RWPE1 (cell line): ENCODE data around the gene KBTBD6.
"Not testable (repeated sequence)": the region's sequence is repeated elsewhere in the genome, so short reads cannot be mapped to it uniquely, and the experiment has no call there.

Experiments
- CTCF ChIA-PET: fragments of 350-600 bp; sonication (Branson Sonifier 250); formaldehyde crosslinking; extraction: SDS; loops from one replicate; lab custom pipeline; 2021; lab: Yijun Ruan, JAX
- POLR2A ChIA-PET: fragments of 400-600 bp; formaldehyde crosslinking; extraction: SDS; loops from one replicate; lab custom pipeline; 2020; ENCODE audit warnings: antibody characterized with exemption; ENCODE audit not compliant: low non-redundant PET; lab: Yijun Ruan, JAX
- DNase-seq: peaks from one replicate; pipeline ENCODE4 v3.0.0; 2012; ENCODE audit warnings: low spot score
- H3K27ac ChIP-seq: fragments of 450-650 bp; 2 replicates; pipeline ENCODE4 v1.5.1; 2017
- TF ChIP-seq, protein P1 (sequence below): fragments of 450-650 bp; conservative IDR thresholded peaks from 2 replicates; pipeline ENCODE4 v1.5.1; 2017; ENCODE audit warnings: low read depth, mild to moderate bottlenecking

Gene KBTBD6

GRCh38 chr13:41132512-41133152 is at the start of gene KBTBD6:
TSS of gene KBTBD6 (minus strand) at chr13:41132802. CDS start at chr13:41132511, 291 bp downstream.
- ChIA-PET POLR2A (no interaction called here), CTCF (no interaction called here)
- DNase-seq = peak; percentile 86
- H3K27ac ChIP-seq = peak within 1 kb of the TSS; percentile 86
- TF ChIP-seq, protein P1, sequence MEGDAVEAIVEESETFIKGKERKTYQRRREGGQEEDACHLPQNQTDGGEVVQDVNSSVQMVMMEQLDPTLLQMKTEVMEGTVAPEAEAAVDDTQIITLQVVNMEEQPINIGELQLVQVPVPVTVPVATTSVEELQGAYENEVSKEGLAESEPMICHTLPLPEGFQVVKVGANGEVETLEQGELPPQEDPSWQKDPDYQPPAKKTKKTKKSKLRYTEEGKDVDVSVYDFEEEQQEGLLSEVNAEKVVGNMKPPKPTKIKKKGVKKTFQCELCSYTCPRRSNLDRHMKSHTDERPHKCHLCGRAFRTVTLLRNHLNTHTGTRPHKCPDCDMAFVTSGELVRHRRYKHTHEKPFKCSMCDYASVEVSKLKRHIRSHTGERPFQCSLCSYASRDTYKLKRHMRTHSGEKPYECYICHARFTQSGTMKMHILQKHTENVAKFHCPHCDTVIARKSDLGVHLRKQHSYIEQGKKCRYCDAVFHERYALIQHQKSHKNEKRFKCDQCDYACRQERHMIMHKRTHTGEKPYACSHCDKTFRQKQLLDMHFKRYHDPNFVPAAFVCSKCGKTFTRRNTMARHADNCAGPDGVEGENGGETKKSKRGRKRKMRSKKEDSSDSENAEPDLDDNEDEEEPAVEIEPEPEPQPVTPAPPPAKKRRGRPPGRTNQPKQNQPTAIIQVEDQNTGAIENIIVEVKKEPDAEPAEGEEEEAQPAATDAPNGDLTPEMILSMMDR = no peak

GRCh38 chr13:41182231-41182630 is 49.6 kb upstream of the KBTBD6 start:
- ChIA-PET POLR2A (no interaction called here), CTCF (interaction anchor here (0.6 kb wide), 1 partner anchor 43 kb away, joined by 6 read pairs; no protein-coding TSS in a partner anchor)
- no peak overlapping the region for H3K27ac ChIP-seq
- TF ChIP-seq, protein P1 = no peak
- peak; percentile 41 for DNase-seq

DNA sequence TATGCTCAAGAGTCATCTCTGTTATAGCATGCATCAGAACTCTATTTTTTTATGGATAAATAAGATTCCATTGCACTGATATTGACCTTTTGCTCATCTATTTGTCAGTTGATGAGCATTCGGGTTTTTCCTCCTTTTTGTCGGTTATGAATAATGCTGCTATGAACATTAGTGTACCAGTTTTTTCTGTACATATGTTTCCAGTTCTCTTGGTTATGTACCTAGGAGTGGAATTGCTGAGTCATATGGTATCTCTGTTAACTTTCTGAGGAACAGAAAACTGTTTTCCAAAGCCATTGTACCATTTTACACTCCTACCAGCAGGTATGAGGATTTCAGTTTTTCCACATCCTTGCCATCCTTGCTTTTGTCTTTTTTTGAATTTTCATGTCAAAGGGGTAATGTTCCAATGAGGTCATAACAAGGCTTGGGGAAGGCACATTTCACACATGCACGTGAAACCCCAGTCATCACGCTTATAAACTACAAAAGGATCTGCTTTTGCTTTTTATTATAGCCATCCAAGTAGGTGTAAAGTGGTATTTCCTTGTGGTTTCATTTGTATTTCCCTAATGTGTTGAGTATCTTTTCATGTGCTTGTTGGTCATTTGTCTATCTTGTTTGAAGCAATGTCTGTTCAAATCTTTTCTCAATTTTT is 47.1 kb upstream of the KBTBD6 start:
- no peak for DNase-seq
- H3K27ac ChIP-seq = no peak overlapping the region
- TF ChIP-seq, protein P1 = no peak
- ChIA-PET CTCF (interaction anchor here (0.7 kb wide), 1 partner anchor 534 kb away, joined by 3 read pairs; no protein-coding TSS in a partner anchor), POLR2A (no interaction called here)

GRCh38 chr13:41178040-41178439 is 45.4 kb upstream of the KBTBD6 start:
- H3K27ac ChIP-seq = no peak overlapping the region
- DNase-seq = no peak
- CTCF ChIA-PET = interaction anchor here (0.6 kb wide), 1 partner anchor 35 kb away, joined by 4 read pairs; no protein-coding TSS in a partner anchor
- POLR2A ChIA-PET = no interaction called here
- TF ChIP-seq, protein P1 = no peak

GRCh38 chr13:41177616-41178015 is 45.0 kb upstream of the KBTBD6 start:
- CTCF ChIA-PET = no interaction called here
- TF ChIP-seq, protein P1 = no peak
- DNase-seq = no peak
- no peak overlapping the region for H3K27ac ChIP-seq
- POLR2A ChIA-PET = no interaction called here

GRCh38 chr13:41175576-41175975 is 43.0 kb upstream of the KBTBD6 start:
- H3K27ac ChIP-seq, DNase-seq, CTCF ChIA-PET, POLR2A ChIA-PET: not testable (repeated sequence)

GRCh38 chr13:41162151-41162550 is 29.5 kb upstream of the KBTBD6 start:
- ChIA-PET CTCF (no interaction called here), POLR2A (no interaction called here)
- no peak for DNase-seq
- TF ChIP-seq, protein P1 = no peak
- H3K27ac ChIP-seq = no peak overlapping the region
